DMS 273 treated with DMSO at 0.1 percent for 48 hours (cell line): ENCODE data around the gene LILRB3.
A peak's percentile ranks its signal among the peaks of the same experiment; 100 is the strongest.
"Not testable (repeated sequence)": the region's sequence is repeated elsewhere in the genome, so short reads cannot be mapped to it uniquely, and the experiment has no call there.

ENCODE experiments used
- DNase-seq: peaks from one replicate; lab custom pipeline; 2025; lab: John Stamatoyannopoulos, UW

Gene LILRB3

DNA sequence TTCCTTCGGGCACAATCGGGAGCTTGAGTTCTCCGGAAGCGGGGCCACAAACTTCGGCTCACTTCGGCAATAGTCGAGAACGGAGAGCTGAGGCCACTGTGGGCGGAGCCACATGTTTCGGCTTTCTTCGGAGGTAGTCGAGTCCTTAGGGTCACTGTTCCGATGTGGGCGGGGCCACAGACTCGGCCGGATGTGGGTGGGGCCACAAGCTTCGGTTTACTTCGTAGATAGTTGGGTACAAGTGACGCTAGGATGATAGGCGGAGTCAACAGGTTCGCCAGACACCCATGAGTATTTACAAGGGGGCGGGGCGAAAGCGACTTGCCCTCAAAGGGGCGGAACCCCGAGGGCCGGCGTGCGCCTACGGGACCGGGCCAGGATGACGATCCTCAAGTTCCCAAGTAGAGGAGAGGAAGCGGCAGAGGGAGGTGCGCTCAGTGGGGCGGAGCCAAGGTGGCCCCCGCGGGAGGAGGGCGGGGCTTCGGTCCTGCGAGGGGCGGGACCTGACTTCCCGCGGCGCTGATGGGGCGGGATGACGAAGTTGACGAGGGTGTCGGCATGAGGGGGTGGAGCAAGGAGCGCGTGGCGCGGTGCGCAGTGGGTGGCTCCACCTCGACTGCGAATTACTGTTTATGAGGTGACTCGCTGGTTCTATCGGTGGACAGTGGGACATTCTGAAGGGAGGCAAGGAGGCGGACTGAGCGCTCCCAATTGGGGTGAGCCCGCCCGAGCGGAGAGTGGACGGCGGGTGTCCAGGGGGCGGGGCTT is 32.9 kb downstream of the LILRB3 start:
- DNase-seq: peak; percentile 99

DNA sequence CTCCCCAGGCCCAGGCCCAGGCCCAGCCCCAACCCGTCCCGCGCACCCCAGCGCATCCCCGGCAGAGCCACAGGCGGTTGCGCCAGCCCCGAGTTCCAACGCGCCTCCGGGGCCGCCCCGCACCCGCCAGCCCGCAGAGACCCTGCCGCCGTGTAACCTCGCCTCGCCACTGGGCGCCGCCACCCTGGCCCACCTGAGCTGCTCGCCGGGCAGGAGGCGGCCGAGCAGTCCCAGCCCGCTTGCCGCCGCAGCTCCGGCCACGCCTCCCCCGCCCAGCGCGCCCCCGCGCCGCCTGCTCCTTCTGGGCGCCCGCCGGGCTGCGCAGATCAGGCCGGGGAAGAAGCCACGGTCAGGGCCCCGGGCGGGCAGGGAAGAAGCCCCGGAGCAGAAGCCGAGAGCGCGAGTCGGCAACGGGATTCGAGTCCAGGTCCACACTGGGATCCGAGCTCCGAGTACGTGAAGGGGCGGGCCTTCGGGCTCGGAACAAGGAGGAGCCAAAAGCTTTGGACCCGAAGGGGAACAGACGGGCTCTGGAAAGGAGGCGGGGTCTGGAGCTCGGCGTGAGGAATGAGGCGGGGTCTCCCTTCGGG is 33.6 kb downstream of the LILRB3 start, which contains the start of gene MBOAT7:
Gene MBOAT7, minus strand, starts transcription at position 436 of the 590 bp plus-strand sequence. CDS start 1,072 bp downstream, outside the sequence.
- no peak for DNase-seq

DNA sequence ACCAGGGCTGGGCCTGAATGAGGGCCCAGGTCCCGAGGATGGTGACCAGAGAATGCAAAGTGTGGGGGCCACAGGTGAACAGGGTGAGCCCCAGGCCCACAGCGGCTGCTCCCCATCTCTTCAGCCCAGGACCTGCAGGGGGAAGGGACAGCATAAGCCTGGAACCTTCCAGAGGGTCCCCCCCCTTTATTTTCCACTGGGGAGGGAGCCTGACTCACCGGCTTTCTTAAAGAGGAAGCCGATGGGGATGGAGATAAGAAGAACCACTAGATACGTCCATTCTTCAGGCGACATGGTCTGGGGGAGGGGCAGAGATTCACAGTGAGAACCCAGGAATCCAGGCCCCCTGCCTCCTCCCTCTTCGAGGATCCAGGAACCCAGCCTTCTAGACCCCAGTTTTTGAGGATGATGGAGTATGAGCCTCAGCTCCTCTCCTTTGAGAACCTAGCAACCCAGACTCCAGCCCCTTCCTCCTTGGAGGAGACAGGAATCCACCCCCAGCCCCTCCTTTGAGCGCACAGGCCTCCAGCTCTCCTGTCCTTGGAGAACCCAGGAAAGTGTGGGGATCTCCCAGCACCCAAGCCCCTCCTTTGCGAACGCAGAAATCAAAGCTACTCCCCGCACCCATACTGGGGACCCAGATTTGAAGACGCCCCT is 34.5 kb downstream of the LILRB3 start:
- DNase-seq: no peak

DNA sequence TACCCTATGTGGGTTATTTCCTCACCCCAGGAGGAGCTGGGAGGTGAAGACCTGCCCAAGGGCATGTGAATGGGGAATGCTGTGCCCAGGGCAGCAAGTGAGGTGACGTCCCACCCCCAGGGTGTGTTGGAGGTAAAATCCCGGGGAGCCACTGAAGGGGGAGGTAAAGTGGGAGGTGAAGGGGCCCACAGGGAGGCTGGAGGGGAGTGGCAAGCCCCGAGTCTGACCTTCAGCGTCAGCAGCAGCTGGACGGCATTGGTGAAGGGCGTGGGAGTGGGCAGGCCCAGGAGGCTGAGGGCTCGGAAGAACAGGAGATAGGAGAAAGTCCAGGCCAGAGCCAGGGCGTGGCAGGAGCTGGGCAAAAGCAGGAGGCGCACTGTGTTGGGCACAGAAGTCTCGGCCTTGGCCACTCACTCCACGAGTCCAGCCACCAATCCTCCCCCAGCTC is 35.8 kb downstream of the LILRB3 start:
- DNase-seq: no peak

DNA sequence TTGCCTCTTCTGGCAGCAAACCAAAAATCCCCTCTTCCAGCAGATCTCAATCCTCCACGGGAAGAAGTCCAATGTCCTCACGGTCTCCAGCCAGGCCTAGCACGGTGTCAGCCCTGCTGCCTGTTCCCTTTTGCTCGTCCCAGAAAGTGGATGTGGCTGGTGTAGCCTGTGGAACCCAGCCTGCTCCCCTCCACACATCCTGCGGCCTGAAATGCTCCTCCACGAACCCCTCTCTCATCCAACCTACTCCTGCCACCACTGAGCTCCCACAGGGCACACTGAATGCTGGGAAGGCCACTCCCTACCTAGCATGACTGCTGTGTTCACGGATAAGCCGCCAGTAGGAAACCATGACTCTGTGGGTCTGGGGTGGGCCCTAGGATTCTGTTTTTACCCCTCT is 36.5 kb downstream of the LILRB3 start:
- DNase-seq: no peak

DNA sequence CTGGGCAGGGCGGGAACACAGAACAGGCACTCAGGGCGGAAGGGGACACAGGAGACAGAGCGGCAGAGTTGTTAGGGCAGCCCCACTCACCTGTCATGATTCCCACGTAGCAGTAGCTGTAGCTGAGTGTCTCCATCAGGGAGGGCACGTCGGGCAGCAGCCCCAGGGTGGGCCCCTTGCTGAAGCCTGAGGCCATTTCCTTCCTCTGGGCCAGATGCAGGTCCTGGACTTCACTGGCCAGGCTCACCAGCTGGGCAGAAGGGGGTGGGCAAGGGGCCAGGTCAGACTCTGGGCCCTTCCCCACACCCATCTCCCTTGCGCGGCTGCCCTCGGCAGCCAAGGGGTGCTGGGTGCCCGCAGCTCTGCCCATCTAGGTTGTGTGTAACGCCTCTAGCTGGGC is 39.4 kb downstream of the LILRB3 start:
- DNase-seq: no peak

DNA sequence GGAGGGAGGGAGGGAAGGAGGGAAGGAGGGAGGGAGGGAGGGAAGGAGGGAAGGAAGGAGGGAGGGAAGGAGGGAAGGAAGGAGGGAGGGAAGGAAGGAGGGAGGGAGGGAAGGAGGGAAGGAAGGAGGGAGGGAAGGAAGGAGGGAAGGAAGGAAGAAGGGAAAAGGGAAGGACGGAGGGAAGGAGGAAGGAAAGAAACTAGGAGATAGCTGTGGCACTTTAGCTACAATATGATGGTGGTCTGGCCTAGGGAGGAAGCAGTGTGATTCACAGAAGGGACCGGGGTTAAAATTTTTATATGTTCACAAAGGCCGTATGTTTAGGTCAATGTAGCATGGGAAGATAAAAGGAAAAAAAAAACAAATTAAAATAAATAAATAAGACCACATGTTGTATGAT is 40.9 kb downstream of the LILRB3 start:
- DNase-seq: not testable (repeated sequence)

DNA sequence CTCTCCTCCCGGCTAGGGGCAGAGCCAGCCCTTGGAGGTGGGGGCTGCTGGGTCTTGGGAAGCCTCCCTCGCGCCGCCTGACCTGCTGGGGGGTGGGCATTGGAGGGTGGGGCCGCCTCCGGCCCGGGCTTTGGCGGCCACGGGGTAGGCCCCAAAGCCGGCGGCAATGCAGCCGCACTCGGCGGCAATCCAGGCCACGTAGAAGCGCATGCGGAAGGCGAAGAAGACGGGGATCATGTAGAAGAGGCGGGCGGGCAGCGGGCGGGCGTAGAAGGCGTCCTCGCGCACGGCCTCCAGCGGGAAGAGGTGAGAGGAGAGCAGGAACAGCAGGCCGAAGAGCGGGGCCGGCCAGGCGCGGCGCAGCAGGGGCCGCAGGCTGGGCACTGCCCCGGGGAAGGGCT is 42.1 kb downstream of the LILRB3 start:
- DNase-seq: no peak

DNA sequence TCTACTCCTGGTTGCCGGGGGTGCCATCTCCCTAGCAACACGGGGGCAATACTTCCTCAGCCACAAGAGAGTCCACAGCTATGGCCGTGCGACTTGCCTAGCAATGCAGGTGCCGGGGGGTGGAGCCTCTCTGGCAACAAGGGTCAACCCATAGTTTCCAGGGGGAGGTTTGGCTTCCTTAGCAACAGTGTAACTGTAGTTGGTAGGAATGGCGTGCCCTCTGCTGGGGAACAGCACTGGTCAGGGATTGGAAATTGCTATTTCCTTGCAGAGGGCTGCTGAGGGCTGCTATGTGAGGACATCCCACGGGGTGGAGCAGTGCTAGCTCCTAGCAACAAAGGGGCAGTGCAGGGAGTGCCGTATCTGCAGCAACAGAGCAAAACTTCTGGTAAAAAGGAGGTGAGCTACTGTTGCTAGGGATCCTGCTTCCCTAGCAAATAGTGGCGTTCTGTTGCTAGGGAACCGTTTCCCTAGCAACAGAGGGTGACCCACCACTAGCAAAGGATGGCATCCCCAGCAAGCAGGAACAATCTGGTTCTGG is 42.8 kb downstream of the LILRB3 start:
- DNase-seq: no peak

DNA sequence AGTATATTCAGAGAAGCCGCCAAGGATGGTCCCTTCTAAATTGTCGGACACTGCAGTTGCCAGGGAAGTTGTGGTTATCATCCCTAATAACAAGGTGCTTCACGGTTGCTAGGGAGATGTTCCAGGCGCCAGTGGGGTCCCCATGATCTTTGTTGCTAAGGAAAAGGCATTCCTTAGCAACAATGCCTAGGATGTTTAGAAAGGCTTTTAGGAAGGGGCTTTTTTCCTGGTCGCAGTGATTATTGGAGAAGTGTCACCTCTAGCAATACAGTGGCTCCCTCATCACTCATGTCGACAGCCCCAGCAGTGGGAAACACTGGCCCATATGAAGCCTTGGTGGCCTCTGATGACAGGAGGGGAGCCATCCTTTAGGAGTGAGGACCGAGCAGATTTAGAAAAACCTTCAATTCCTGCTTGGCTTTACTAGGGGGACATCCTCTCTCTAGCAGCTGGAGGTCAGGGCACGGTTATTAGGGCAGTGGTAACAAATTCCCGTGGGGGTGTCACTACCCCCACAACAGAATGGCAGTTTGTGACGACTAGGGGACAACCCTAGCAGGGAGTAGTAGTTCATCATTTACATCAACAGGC is 43.5 kb downstream of the LILRB3 start:
- DNase-seq: no peak

DNA sequence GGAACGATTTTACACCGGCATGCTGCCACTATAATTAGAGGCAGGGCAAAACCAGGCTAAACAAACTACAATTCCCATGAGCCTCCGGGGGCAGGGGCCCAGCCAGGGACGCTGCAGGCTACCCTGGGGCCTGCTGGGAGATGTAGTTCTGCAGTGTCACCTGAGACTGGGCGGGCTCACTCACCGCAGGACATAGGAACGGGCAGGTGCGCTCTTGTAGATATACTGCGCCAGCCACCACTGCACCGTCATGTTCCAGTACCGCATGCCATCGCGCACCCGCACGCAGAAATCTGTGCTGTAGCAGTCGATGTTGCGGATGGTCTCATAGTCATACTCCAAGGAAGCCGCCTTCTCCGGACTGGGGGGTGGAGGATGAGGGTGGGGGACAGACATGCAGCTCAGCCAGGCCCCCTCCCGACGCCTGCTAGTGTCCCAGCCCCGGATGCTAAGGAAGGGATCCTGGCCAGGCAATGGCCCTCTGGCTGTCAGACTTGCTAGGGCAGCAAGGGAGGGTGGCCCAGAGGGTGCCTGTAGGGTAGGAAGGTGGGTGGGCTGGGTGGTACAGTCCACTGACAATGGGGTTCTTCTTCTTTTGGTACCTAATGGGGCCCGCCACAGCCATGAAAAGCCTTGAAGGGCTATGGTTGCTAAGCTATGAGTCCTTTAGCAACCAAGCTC is 44.1 kb downstream of the LILRB3 start:
- no peak for DNase-seq

DNA sequence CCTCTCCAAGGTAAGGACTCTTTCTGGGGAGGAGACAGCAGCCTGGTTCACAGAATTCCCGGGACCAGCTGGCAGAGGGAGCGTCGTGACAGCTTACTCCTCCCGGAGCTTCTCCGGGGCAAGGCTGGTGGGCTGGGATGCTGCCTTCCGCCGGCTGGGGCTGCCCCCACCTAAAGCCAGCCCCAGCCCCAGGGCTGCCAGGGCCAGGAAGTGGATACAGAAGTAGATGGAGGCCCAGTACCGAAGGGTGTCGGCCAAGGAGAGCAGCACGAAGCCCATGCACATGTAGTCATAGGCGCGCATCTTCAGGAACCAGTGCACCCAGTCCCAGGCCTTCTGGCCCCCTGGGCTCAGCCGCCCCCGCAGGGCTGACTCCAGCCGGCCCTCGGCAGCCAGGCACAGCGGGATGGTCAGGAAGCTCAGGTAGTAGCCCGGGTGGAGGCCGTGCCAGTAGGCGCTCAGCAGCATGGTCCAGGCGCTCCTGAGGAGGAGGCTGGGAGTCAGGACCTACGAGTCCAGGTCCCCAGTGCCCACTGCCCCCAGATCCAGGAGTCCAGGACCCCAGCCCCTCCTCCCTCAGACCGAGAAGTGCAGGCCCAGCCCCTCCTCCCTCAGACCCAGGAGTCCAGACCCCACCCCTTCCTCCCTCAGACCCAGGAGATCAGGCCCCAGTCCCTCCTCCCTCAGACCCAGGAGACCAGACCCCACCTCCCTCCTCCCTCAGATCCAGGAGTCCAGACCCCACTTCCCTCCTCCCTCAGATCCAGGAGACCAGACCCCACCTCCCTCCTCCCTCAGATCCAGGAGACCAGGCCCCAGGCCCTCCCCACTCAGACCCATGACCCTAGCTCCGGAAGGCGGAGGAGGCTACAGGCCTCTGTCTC is 48.6 kb downstream of the LILRB3 start:
- no peak for DNase-seq

DNA sequence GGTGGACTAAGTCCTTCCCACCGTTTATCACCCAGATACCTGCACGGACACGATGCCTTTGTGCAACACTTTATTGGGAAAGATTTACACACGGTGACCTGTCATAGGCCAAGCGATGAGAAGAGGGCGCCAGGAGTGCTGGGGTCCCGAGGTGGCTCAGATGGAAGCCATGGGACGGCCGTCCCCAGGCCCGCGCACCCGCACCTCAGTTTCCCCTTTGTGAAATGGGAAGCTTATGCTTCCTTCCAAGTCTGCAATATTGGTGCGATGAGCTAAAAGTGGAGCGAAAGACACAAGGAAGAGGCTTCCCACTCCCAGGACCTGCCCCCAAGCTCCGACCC is 49.5 kb downstream of the LILRB3 start:
- no peak for DNase-seq

DNA sequence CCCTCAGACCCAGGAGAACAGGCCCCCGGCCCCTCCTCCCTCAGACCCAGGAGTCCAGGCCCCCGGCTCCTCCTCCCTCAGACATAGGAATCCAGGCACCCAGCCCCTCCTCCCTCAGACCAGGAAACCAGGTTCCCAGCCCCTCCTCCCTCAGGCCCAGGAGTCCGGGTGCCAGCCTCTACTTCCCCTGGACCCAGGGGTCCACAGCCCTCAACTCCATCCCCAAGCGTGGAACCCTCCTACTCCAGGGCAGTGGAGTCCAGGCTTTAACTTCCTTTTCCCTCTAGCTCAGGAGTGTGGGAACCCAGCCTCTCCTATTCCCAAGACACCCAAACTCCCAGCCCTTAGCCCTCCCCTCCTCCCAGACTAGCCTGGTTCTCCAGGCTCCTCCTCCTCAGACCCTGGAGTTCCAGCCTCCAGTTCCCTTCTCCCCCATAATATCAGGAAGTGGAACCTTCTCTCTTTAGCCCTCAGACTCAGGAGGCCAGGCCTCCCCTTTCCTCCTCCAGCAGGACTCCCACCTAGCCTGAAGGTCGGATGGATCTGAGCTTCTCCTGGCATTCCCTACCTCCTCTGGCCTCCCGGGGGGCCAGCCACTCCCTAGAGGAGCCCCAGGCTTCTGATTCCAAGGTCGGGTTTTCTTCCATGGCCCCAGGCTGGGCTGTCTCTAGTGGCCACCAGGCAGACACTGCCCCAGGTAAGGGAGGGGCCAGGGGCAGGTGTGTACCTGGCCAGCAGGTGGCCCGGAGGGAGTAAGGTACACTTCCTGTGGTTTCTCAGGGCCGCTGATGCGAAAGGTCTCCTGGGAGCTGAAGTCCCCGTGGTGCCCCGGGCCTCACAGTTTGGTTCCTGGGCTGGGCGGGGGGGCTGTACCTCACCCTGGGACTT is 50.1 kb downstream of the LILRB3 start, which contains the start of gene TMC4:
Gene TMC4, minus strand, starts transcription at position 690 of the 888 bp plus-strand sequence. Its CDS starts 43 bp downstream, at position 647.
- DNase-seq: no peak

DNA sequence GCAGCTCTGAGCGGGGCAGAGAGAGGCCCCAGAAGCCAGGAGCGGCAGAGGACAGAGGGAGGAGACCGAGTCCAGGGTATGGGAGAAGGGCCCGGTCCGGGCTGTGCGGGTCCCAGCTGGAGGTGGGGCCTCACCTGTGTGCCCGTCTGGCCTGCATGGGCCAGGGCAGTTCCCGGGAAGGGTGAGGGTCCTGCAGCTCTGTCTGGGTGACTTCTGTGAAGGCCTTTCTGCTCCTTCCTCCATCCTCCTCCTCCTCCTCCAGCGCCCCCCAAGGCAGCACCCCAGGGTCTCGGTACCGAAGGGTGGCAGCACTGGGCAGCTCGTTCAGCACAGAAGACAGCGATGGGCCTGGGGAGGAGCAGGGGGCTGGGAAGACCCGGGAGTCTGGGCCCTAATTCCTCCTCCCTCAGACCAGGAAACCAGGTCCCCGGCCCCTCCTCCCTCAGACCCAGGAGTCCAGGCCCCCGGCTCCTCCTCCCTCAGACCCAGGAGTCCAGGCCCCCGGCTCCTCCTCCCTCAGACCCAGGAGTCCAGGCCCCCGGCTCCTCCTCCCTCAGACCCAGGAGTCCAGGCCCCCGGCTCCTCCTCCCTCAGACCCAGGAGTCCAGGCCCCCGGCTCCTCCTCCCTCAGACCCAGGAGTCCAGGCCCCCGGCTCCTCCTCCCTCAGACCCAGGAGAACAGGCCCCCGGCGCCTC is 50.9 kb downstream of the LILRB3 start:
- DNase-seq: not testable (repeated sequence)

DNA sequence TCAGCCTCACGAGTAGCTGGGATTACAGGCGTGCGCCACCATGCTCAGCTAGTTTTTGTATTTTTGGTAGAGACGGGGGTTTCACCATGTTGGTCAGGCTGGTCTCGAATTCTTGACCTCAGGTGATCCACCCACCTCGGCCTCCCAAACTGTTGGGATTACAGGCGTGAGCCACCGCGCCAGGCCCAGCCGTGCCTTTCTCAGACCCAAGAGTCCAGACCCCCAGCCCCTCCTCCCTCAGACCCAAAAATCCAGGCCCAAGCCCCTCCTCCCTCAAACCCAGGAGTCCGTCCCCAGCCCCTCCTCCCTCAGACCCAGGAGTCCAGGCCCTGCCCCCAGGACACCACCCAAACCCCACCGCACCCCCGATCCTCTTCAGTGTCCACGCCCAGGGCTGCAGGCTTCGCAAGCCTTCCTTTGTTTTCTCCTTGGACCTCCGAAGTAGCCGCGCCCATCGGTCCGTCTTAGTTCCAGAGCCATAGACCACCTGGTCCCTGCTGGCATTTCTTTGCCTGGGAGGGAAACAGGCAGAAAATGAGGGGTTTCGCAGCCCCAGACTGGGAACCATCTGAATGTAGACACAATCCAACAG is 53.6 kb downstream of the LILRB3 start:
- DNase-seq: no peak

DNA sequence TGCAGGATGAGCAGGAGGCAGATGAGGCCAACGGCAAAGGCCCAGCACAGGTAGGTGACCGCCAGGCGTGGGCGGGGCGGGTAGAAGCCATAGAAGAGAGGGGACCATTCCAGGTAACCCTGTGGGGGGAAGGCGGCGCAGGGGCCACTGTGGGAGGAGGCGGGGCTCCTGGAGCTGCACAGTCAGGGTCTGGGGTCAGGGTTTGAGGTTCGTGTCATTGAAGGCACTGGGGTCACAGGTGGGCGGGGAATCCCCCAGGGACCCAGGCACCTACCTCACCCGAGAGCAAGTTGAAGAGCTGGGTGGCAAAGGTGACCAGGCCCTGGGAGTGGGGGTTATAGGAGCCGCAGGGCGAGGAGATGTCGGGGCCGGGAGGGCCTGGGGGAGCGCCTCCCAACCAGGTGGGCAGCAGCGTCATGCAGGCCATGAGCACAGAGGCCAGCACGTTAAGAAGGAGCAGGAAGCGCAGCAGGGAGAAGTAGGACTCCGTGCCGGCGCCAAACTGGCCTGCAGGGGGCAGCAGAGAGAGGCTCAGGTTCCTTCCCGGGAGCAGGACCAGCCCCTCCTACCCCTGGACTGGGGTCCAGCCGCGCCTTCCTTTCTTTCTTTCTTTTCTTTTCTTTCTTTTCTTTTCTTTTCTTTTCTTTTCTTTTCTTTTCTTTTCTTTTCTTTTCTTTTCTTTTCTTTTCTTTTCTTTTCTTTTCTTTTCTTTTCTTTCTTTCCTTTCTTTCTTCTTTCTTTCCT is 54.5 kb downstream of the LILRB3 start:
- DNase-seq: peak; percentile 57
